IMR-90 (cell line): ENCODE measurements around the gene MGLL. TPM values are rescaled to one million over a fixed set of nuclear protein-coding genes. Genes with fewer than 3 reads are reported as not detected.

Experiments used
- ATAC-seq: fragments of 200-7000 bp; cut with Tn5 transposase; 2 replicates; pipeline ENCODE4 v1.9.1; 2020; ENCODE audit warnings: low read depth, mild to moderate bottlenecking, moderate library complexity
- BruUV-seq: library from RNA; stranded (reverse); fragments of 400-500 nt; replicated peaks from 2 replicates; lab custom pipeline; 2021; lab: Mats Ljungman, UMichigan
- CTCF ChIA-PET: fragments of 300-600 bp; formaldehyde crosslinking; extraction: SDS; loops from one replicate; lab custom pipeline; 2021; ENCODE audit warnings: antibody characterized with exemption; lab: Yijun Ruan, JAX
- POLR2A ChIA-PET: fragments of 300-600 bp; sonication (Branson Sonifier 250); formaldehyde crosslinking; loops from one replicate; lab custom pipeline; 2022; ENCODE audit warnings: antibody characterized with exemption; ENCODE audit not compliant: unreplicated experiment; lab: Charles Lee
- DNase-seq: peaks from one replicate; pipeline ENCODE4 v3.0.0; 2013
- H2AFZ ChIP-seq: replicated peaks from 2 replicates; pipeline ENCODE3; 2013; ENCODE audit warnings: low read length, mild to moderate bottlenecking; ENCODE audit not compliant: poor library complexity
- H2AK5ac ChIP-seq: 2 replicates; pipeline ENCODE4 v1.6.1; 2013; ENCODE audit warnings: low read depth, low read length, inconsistent platforms
- H2AK9ac ChIP-seq: replicated peaks from 2 replicates; pipeline ENCODE3; 2013; ENCODE audit warnings: mild to moderate bottlenecking, low read depth, low read length, moderate library complexity; ENCODE audit not compliant: poor library complexity
- H2BK120ac ChIP-seq: 2 replicates; pipeline ENCODE4 v1.6.1; 2013; ENCODE audit warnings: low read depth, low read length, inconsistent platforms
- H2BK15ac ChIP-seq: 3 replicates; pipeline ENCODE4 v1.6.1; 2013; ENCODE audit warnings: low read depth, low read length, inconsistent platforms
- H2BK20ac ChIP-seq: 2 replicates; pipeline ENCODE4 v1.6.1; 2013; ENCODE audit warnings: low read depth, mild to moderate bottlenecking, inconsistent platforms, low read length, moderate library complexity
- H2BK5ac ChIP-seq: 2 replicates; pipeline ENCODE4 v1.6.1; 2013; ENCODE audit warnings: mild to moderate bottlenecking, low read depth, low read length, inconsistent platforms; ENCODE audit not compliant: poor library complexity, severe bottlenecking
- H3K14ac ChIP-seq: replicated peaks from 2 replicates; pipeline ENCODE4 v1.6.1; 2013; ENCODE audit warnings: low read depth, low read length, inconsistent platforms
- H3K18ac ChIP-seq: 2 replicates; pipeline ENCODE4 v1.6.1; 2013; ENCODE audit warnings: low read depth, low read length, control low read depth
- H3K23ac ChIP-seq: 2 replicates; pipeline ENCODE4 v1.6.1; 2013; ENCODE audit warnings: low read depth, low read length, inconsistent platforms
- H3K27ac ChIP-seq: 2 replicates; pipeline ENCODE4 v1.5.1; 2013; ENCODE audit warnings: mild to moderate bottlenecking, control low read depth, low read length; ENCODE audit not compliant: insufficient read depth
- H3K27me3 ChIP-seq: 2 replicates; pipeline ENCODE4 v1.6.1; 2013; ENCODE audit warnings: low read length; ENCODE audit not compliant: control insufficient read depth, insufficient read depth
- H3K36me3 ChIP-seq: 2 replicates; pipeline ENCODE4 v1.6.1; 2013; ENCODE audit warnings: low read length, mixed read lengths; ENCODE audit not compliant: control insufficient read depth, insufficient read depth
- H3K4ac ChIP-seq: 2 replicates; pipeline ENCODE4 v1.6.1; 2013; ENCODE audit warnings: low read depth, low read length, inconsistent platforms
- H3K4me1 ChIP-seq: 2 replicates; pipeline ENCODE4 v1.6.1; 2013; ENCODE audit warnings: low read length, mixed read lengths; ENCODE audit not compliant: control insufficient read depth, insufficient read depth
- H3K4me2 ChIP-seq: 2 replicates; pipeline ENCODE4 v1.6.1; 2013; ENCODE audit warnings: low read depth, mild to moderate bottlenecking, control low read depth, low read length, moderate library complexity
- H3K4me3 ChIP-seq: 2 replicates; pipeline ENCODE4 v1.5.1; 2013; ENCODE audit warnings: low read depth, mild to moderate bottlenecking, control low read depth, low read length, moderate library complexity; ENCODE audit not compliant: insufficient read depth
- H3K56ac ChIP-seq: 2 replicates; pipeline ENCODE4 v1.6.1; 2013; ENCODE audit warnings: low read length, inconsistent platforms; ENCODE audit not compliant: insufficient read depth; ENCODE audit errors: extremely low read depth
- H3K79me1 ChIP-seq, 2 experiments: 2 replicates each; pipeline ENCODE4 v1.6.1; 2013; ENCODE audit warnings: low read length in 2 of 2, inconsistent platforms in 1 of 2, low read depth in 1 of 2
- H3K9ac ChIP-seq: 2 replicates; pipeline ENCODE4 v1.6.1; 2013; ENCODE audit warnings: low read depth, low read length, control low read depth
- H3K9me1 ChIP-seq: 2 replicates; pipeline ENCODE4 v1.6.1; 2013; ENCODE audit warnings: low read length, inconsistent platforms; ENCODE audit not compliant: insufficient read depth
- H3K9me3 ChIP-seq: 2 replicates; pipeline ENCODE4 v1.6.1; 2013; ENCODE audit warnings: low read length; ENCODE audit not compliant: control insufficient read depth, insufficient read depth
- H4K20me1 ChIP-seq: 2 replicates; pipeline ENCODE4 v1.6.1; 2013; ENCODE audit warnings: low read length, inconsistent platforms; ENCODE audit not compliant: insufficient read depth
- H4K5ac ChIP-seq: 2 replicates; pipeline ENCODE4 v1.6.1; 2013; ENCODE audit warnings: mild to moderate bottlenecking, low read depth, low read length, control low read depth
- H4K8ac ChIP-seq, 2 experiments: 2 replicates each; pipeline ENCODE4 v1.6.1; 2013; ENCODE audit warnings: low read depth in 2 of 2, low read length in 2 of 2, control low read depth in 1 of 2, inconsistent platforms in 1 of 2
- H4K91ac ChIP-seq: 2 replicates; pipeline ENCODE4 v1.6.1; 2013; ENCODE audit warnings: low read depth, low read length, inconsistent platforms; ENCODE audit not compliant: insufficient read depth
- MAFK ChIP-seq: IDR thresholded peaks from 2 replicates; pipeline ENCODE4 v1.6.1; 2012; ENCODE audit warnings: low read depth, low read length, improper control_type of control experiment
- WGBS, 2 experiments: methylation state at CpG; one replicate each; pipeline versions ENCODE4 v1.1.5 to v1.1.7; 2013; ENCODE audit warnings: missing lambda C conversion rate in 2 of 2; ENCODE audit not compliant: insufficient read length in 1 of 2; ENCODE audit errors: extremely low coverage in 2 of 2; 5-methylcytosine and 5-hydroxymethylcytosine counted together
- dilution Hi-C: fragments of 300-500 bp; cut with HindIII; formaldehyde crosslinking; loops from one replicate; pipeline ENCODE4 v1.14.3; 2018; ENCODE audit warnings: low sequenced_read_pairs; ENCODE audit not compliant: unreplicated experiment
- in situ Hi-C: fragments of 300-500 bp; cut with MboI; formaldehyde crosslinking; loops from 3 replicates; pipeline ENCODE4 v1.14.3; 2019; ENCODE audit warnings: low sequenced_read_pairs, inconsistent platforms, mixed read lengths
- intact Hi-C: fragments of 100-400 bp; cut with micrococcal nuclease; formaldehyde crosslinking; loops from 2 replicates; pipeline ENCODE4 v1.10.0; 2022
- polyA plus RNA-seq, 3 experiments: library from polyadenylated mRNA; depleted of rRNA; stranded (reverse); fragments of >200 nt; gene quantifications; 2 replicates each; pipeline ENCODE4 v1.2.3, GENCODE V29; 2012; ENCODE audit warnings: low replicate concordance in 1 of 3
- total RNA-seq: library from RNA; depleted of rRNA; stranded (reverse); fragments of >200 nt; gene quantifications from 2 replicates; pipeline ENCODE4 v1.2.3, GENCODE V29; 2012

Gene MGLL
- total and polyA plus RNA-seq, 2 of the 4 experiments (the other 2 are of a cell fraction): 23.7 to 60.6 TPM

- Histone ChIP-seq H2AFZ (no peak overlapping the region), H4K8ac (peak overlapping the region; percentile 67 to 84; a peak in 3 of 4 replicates), H3K23ac (peak overlapping the region; percentile 80), H3K56ac (peak overlapping the region; percentile 59; the same call in 1 of the 2 replicates), H3K4me3 (no peak overlapping the region), H2AK5ac (peak overlapping the region; percentile 57), H3K27ac (peak overlapping the region; percentile 43), H3K14ac (peak overlapping the region; percentile 71), H3K9ac (peak overlapping the region; percentile 38; the same call in 1 of the 2 replicates), H3K4ac (peak overlapping the region; percentile 57), H3K9me3 (peaks cover 4% of the 10 kb centered on the region), H2BK20ac (peak overlapping the region; percentile 78; the same call in 1 of the 2 replicates), H2AK9ac (no peak overlapping the region), H3K36me3 (no peaks in the 10 kb centered on the region; the same call in 1 of the 2 replicates), H4K91ac (peak overlapping the region; percentile 48), H3K18ac (peak overlapping the region; percentile 98; the same call in 1 of the 2 replicates), H4K20me1 (no peaks in the 10 kb centered on the region; the same call in 1 of the 2 replicates), H4K5ac (peak overlapping the region; percentile 23; the same call in 1 of the 2 replicates), H3K9me1 (peaks cover 34% of the 10 kb centered on the region), H2BK5ac (peak overlapping the region; percentile 94), H3K4me2 (peak overlapping the region; percentile 39; the same call in 1 of the 2 replicates), H2BK120ac (peak overlapping the region; percentile 95), H3K27me3 (no peaks in the 10 kb centered on the region), H2BK15ac (peak overlapping the region; percentile 25; the same call in 2 of the 3 replicates), H3K4me1 (peaks cover 37% of the 10 kb centered on the region), H3K79me1 (peaks cover 42 to 89% of the 10 kb centered on the region in 2 experiments)
- no TSS peak for BruUV-seq
- CTCF ChIA-PET: interaction anchor here (0.5 to 2.5 kb wide), 2 partner anchors 11 to 96 kb away, joined by 3 to 7 read pairs; no protein-coding TSS in a partner anchor
- TF ChIP-seq MAFK: no peak
- DNase-seq (no peak), ATAC-seq (no peak)
- dilution Hi-C loops: no loop called here
- in situ Hi-C loops: no loop called here
- WGBS, 2 experiments: 59% methylated on average over 2 of the region's 8 CpGs; no CpG with 5 or more reads in 1 of the 2 experiments
- intact Hi-C loops: no loop called here
- POLR2A ChIA-PET: interaction anchor here (0.5 kb wide), 1 partner anchor 33 kb away, joined by 11 read pairs; no protein-coding TSS in a partner anchor
Measured at GRCh38 chr3:127780536-127781400, 41.5 kb downstream of the MGLL start.
